Measurements from ENCODE around the gene DBF4B.
A peak's percentile ranks its signal among the peaks of the same experiment; 100 is the strongest.

The DBF4B gene

DNA sequence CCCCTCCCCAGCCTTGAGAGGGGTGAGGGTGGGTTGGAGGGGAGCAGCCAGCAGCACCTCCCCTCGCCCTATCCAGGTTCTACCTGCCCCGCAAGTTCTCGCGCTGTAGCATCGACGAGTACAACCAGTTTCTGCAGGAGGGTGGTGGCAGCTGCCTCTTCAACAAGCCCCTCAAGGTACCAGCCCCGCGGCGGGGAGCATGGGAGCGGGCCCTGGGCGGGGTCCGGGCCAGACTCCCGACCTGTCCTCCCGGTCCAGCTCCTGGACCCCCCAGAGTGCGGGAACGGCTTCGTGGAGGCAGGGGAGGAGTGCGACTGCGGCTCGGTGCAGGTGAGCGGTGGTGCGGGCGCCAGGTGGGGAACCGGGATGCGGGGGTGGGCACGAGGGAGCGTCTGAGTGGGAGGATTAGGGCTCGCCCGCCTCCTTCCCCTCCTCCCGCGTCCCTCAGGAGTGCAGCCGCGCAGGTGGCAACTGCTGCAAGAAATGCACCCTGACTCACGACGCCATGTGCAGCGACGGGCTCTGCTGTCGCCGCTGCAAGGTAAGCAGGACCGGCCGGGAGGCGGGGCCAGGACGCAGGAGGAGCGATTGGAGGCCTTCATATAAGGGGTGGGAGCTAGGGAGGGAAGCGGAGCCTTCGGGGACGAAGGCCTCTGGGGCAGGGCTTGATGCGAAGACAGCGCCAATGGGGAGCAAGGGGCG lies 66.8 kb downstream of the DBF4B start:
- peak; percentile 90 for DNase-seq (ENCODE audit: low read depth, low spot score)
- no peak overlapping the region for H3K27ac ChIP-seq

DNA sequence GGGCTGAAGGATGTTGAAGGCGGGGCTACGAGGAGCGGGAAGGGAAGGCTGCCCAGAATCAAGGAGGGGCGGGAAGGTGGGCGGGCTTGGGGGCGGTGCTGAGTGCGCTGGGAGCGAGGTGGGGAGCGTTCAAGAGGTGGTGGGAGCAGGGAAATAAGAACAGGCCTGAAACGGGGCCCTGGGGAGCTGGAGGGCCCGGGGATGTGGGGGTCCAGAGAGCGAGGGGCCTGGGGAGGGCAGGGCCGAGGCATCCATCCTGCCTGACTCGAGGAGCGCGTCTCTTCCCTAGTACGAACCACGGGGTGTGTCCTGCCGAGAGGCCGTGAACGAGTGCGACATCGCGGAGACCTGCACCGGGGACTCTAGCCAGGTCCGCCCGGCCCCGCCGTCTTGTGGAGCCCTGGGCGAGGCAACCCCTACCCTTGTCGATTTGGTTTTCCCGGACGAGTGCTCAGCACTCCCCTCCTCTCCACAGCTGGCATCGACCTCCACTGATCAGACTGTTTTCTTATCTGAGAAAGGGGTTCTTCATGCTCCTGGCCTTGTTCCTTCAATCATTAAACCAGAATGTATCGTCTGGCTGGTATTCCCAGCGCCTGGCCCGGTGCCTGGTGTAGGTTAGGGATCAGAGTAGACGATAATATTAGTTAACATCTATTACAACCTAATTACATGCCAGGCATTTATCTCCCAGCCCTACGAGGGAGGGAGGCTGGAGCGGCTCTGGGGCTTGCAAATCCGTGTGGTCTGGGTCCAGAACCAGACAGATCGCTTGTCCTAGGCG lies 67.6 kb downstream of the DBF4B start:
- H3K27ac ChIP-seq, result no peak overlapping the region

GRCh38 chr17:44776628-44777393 lies 68.3 kb downstream of the DBF4B start:
- DNase-seq (ENCODE audit: low read depth, low spot score), result no peak
- no peak overlapping the region for H3K27ac ChIP-seq

More for the DNA sequence above, 67.6 kb downstream of the DBF4B start:
- DNase-seq (ENCODE audit: low read depth, low spot score), result no peak

DNA sequence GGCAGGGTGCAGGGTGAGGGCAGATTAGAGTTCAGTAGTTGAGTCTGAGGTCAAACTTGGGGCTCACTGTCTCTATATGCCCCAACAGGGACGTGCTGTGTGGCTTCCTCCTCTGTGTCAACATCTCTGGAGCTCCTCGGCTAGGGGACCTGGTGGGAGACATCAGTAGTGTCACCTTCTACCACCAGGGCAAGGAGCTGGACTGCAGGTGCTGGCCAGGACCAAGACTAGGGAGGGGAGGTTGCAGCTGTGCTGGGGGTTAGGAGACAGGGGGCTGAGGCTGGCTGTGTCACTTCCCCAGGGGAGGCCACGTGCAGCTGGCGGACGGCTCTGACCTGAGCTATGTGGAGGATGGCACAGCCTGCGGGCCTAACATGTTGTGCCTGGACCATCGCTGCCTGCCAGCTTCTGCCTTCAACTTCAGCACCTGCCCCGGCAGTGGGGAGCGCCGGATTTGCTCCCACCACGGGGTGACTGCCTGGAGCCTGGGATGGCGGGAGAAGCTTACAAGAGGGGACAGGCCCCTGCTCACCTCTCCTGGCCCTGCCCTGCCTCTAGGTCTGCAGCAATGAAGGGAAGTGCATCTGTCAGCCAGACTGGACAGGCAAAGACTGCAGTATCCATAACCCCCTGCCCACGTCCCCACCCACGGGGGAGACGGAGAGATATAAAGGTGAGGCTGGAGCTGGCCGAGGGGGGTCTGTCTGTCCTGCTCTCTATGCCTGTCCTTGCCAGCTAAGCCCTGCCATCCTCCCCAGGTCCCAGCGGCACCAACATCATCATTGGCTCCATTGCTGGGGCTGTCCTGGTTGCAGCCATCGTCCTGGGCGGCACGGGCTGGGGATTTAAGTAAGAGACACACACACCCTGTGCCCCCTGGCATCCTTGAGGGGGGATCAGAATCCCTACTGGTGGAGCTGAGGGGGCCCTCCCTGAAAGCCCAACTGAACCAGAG lies 69.2 kb downstream of the DBF4B start:
- no peak overlapping the region for H3K27ac ChIP-seq
- DNase-seq (ENCODE audit: low read depth, low spot score), result no peak

- DNase-seq (ENCODE audit: low read depth, low spot score), result no peak
- no peak overlapping the region for H3K27ac ChIP-seq
These were observed 70.3 kb downstream of the DBF4B start for GRCh38 chr17:44778656-44779210.

GRCh38 chr17:44779211-44780025 lies 71.0 kb downstream of the DBF4B start:
- H3K27ac ChIP-seq, result no peak overlapping the region
- no peak for DNase-seq (ENCODE audit: low read depth, low spot score)

- no peak overlapping the region for H3K27ac ChIP-seq
- DNase-seq (ENCODE audit: low read depth, low spot score), result no peak
These were observed 71.7 kb downstream of the DBF4B start for GRCh38 chr17:44780161-44780560.

GRCh38 chr17:44780845-44781480 lies 72.5 kb downstream of the DBF4B start:
- no peak for DNase-seq (ENCODE audit: low read depth, low spot score)
- no peak overlapping the region for H3K27ac ChIP-seq

DNA sequence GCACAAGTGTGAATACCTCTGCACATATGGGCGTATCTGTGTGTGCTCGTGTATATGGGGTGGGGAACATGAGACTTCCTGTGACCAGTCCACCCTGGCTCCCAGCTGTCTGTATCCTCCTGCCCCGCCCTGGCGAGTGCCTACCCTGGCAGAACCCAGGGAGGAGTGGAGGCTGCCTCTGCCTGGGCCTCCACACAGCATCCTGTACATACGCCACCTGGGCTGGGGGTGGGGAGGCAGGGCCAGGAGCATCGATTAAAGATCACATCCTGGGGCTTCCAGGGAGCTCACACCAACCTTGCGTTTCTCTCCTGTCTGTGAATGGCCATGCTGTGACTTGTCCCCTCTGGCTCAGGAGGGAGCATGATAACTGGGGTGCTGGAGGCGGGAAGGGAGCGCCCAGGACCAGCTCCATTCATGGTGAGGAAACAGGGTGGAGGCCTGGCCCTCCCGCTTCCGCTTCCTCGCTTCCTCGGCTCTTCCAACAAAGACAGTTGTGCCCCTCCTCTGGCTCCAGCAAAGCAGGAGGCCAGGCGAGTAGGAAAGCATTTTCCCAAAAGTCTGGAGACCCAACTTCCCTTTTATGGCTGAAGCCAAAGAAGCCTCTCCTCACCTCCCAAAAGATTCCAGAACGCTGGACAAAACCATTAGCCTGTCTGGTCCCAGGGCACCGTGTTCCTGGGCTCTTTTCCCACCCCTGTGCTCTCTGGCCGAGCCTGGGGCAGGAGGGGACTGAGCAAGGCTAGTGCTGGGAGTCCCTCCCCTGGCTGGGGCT lies 73.3 kb downstream of the DBF4B start:
- DNase-seq (ENCODE audit: low read depth, low spot score), result no peak
- no peak overlapping the region for H3K27ac ChIP-seq

DNA sequence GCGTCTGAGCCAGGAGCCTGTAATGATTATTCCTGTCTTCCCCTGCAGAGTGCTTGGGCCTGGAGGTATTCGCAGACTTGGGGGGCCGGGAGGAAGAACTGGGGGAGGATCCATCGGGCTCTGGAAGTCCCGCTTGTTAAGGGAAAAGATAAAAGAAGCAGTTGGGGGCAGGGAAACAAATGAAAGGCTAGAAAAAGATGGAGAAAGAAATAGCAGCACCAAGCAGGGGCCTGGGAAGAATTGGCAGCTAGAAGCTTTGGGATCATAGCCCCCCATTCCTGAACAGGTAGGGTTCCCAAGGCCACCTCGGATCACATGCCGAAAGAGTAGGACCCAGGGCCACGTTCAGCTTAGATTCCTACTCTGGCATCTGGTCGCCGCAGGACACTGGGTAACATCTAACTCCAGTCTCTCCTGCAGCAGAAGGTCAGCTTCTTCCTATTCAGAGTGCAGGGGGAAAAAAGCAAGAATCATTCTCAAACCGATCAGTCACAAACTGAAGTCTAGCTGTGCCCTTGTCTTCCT lies 73.9 kb downstream of the DBF4B start:
- no peak for DNase-seq (ENCODE audit: low read depth, low spot score)
- no peak overlapping the region for H3K27ac ChIP-seq

GRCh38 chr17:44785921-44786320 lies 77.5 kb downstream of the DBF4B start:
- DNase-seq (ENCODE audit: low read depth, low spot score), result no peak

DNA sequence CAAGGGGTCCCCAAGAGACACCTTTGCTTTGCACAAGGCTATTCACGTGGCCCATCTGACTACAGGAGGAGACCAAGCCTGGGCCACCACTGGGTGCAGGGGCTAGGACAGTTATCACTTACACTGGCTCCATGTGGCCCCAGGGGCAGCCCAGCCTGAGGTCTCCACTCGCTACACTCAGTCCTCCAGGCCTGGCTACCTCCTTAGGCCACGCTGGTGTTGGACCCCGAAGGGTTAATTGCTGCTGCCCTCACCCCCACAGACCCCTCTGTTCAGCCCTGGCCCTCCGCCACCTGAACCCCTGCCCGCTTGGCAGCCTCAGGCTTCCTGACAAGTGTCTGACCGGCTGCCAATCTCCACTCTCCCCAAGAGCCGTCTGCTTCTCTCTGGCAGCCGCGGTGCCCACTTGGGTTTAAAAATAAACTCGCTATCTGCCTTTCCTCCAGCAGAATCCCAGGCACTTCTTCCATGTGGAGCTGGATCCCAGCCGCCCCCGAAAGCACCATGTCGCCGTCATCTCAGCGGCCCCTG lies 78.2 kb downstream of the DBF4B start:
- DNase-seq (ENCODE audit: low read depth, low spot score), result no peak
- H3K27ac ChIP-seq, result no peak overlapping the region

More at GRCh38 chr17:44785921-44786320, 77.5 kb downstream of the DBF4B start:
- H3K27ac ChIP-seq, result no peak overlapping the region

DNA sequence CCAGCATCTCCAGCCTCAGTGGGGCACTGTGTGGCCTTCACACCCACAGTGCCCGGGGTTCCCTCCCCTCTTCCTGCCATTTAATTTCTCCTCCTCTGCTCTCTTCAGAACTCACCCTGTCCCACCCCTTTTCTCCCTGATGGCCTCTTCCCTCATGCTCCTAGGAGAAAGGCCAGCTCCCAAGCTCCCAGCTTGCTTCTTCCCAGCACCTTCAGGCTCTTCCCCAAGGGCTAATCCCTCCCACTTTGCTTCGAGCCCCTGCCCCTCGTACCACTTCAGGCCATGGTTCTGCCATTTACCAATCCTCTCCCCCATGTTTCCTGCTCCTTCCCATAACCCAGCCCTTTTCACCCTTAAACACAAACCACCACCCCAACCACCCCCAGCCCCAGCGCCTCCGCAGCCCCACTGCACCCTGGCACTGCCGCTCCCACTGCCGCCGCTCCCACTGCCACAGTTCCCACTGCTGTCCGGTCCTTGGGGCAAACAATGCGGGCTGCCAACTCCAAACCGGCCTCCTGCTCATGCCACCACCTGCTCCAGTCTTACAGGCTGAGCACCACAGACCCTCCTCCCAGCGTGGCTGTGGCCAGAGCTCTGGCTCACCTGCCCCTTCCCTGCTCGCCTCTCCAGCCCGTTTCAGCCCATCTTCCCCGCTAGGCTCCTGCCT lies 78.9 kb downstream of the DBF4B start:
- no peak for DNase-seq (ENCODE audit: low read depth, low spot score)
- H3K27ac ChIP-seq, result no peak overlapping the region

GRCh38 chr17:44788139-44788538 lies 79.7 kb downstream of the DBF4B start:
- no peak for DNase-seq (ENCODE audit: low read depth, low spot score)

GRCh38 chr17:44792276-44792675 lies 83.8 kb downstream of the DBF4B start:
- no peak for DNase-seq (ENCODE audit: low read depth, low spot score)
- peak overlapping the region; percentile 24 for H3K27ac ChIP-seq

More at GRCh38 chr17:44788139-44788538, 79.7 kb downstream of the DBF4B start:
- H3K27ac ChIP-seq, result no peak overlapping the region
